Measurements from ENCODE around the gene C4BPA.

GRCh38 chr1:207079706-207080241, 24.3 kb upstream of the C4BPA start:
- TF ChIP-seq ATF7 (IDR thresholded peaks at IDR 0.05; ENCODE audit: low read depth) (no peak), KAT2A (conservative IDR thresholded peaks at IDR 0.05; ENCODE audit: control insufficient read depth, low read depth, low read length) (no peak), MTA3 (IDR thresholded peaks at IDR 0.05; ENCODE audit: borderline replicate concordance, low read length) (no peak), REST (IDR thresholded peaks at IDR 0.05; ENCODE audit: low read depth, low read length) (no peak), ATF3 (IDR thresholded peaks at IDR 0.05; ENCODE audit: borderline replicate concordance, extremely low read depth, low read depth, low read length) (no peak), EZH2 (IDR thresholded peaks at IDR 0.05; ENCODE audit: borderline replicate concordance, control insufficient read depth, low read depth, low read length) (no peak), EP300 (IDR thresholded peaks at IDR 0.05; ENCODE audit: borderline replicate concordance in 1 of 2, control insufficient read depth in 1 of 2, low read depth in 2 of 2, low read length in 2 of 2) (no peak), NFIC (IDR thresholded peaks at IDR 0.05; ENCODE audit: low read depth, low read length) (no peak), CTCF (IDR thresholded peaks at IDR 0.05 in 2 of 3, conservative IDR thresholded peaks at IDR 0.05 in 1 of 3; ENCODE audit: control insufficient read depth in 2 of 3, extremely low read depth in 1 of 3, insufficient read depth in 1 of 3, low read depth in 3 of 3, low read length in 3 of 3) (no peak)
